ENCODE data around the gene NPIPB8. TPM values are rescaled to one million over a fixed set of nuclear protein-coding genes. Genes with fewer than 3 reads are reported as not detected.
"Not testable (repeated sequence)": the region's sequence is repeated elsewhere in the genome, so short reads cannot be mapped to it uniquely, and the experiment has no call there.

NPIPB8 gene
- total and polyA plus RNA-seq, 9 donors = 0.06 to 1.4 (median 0.57) TPM; not detected in 1

DNA sequence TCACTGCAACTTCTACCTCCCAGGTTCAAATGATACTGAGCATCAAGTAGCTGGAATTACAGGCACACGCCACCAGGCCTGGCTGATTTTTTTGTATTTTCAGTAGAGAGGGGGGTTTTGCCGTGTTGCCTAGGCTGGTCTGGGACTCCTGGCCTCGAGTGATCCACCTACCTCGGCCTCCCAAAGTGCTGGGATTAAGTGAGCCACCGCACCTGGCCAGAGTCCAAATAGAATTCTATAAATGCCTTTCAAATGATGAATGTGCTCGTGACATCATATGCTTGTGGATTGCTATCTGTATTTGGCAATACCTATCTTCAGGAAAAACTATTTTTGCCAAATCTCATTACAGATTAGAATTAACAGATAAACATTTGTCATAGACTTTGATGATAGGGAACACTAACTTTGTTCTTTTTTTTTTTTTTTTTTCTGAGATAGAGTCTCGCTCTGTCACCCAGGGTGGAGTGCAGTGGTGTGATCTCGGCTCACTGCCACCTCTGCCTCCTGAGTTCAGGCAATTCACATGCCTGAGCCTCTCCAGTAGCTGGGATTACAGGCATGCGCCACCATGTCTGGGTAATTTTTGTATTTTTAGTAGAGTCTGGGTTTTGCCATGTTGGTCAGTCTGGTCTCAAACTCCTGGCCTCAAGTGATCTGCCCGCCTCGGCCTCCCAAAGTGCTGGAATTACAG is 55.5 kb downstream of the NPIPB8 start:
- H3K27me3 ChIP-seq (ENCODE audit: control insufficient read depth, insufficient read depth, low read length); H3K9me3 ChIP-seq (replicated peaks; ENCODE audit: control insufficient read depth, low read depth, low read length); H3K27ac ChIP-seq (ENCODE audit: low read length); H3K36me3 ChIP-seq (ENCODE audit: control insufficient read depth, insufficient read depth, low read length); H3K4me1 ChIP-seq (ENCODE audit: control insufficient read depth, insufficient read depth, low read length); DNase-seq; H3K4me3 ChIP-seq (ENCODE audit: low read length): not testable (repeated sequence)
- no CpG with 5 or more reads among the region's 11 CpGs for WGBS (ENCODE audit: insufficient coverage)

DNA sequence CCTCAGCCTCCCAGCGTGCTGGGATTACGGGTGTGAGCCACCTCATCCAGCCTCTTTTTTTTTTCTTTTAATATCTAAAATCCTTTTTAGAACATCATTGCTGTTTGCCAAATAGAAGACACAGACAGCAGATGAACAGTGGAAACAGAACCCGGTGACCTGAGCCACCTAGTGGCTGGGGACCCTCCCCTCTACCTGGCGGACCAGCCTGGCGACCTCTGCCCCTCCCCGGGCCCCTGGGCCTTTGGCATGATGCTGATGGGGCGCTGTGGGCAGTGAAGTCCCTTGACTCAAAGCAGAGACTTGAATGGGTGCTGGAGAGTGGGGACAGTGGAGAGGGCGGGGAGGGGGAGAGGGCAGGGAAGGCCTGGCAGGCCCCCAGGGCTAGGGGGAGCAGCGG is 61.9 kb downstream of the NPIPB8 start:
- WGBS (ENCODE audit: insufficient coverage) = no CpG with 5 or more reads among the region's 9 CpGs
- not testable (repeated sequence) for DNase-seq; H3K9me3 ChIP-seq (replicated peaks; ENCODE audit: control insufficient read depth, low read depth, low read length); H3K4me1 ChIP-seq (ENCODE audit: control insufficient read depth, insufficient read depth, low read length); H3K27ac ChIP-seq (ENCODE audit: low read length); H3K4me3 ChIP-seq (ENCODE audit: low read length); H3K27me3 ChIP-seq (ENCODE audit: control insufficient read depth, insufficient read depth, low read length); H3K36me3 ChIP-seq (ENCODE audit: control insufficient read depth, insufficient read depth, low read length)

DNA sequence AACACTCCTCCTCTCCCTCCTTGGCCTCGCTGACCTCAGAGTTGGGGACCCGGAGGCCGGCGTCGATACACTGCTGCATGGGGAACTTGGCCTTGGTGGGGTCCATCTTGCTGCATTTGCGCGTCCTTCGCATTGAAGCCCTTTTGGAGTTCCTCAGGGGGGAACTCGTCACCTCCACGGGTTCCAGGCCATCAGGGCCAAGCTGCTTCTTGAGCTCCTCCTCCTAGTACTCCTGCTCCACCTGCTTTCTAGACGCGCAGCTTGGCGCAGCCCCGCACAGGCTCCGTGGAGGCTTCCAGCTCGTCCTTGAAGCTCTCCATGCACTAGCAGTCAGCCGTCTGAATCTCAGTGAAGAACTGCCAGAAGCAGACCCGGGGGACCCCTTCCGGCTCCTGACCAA is 62.5 kb downstream of the NPIPB8 start:
- H3K27me3 ChIP-seq (ENCODE audit: control insufficient read depth, insufficient read depth, low read length); H3K4me3 ChIP-seq (ENCODE audit: low read length); H3K27ac ChIP-seq (ENCODE audit: low read length); H3K9me3 ChIP-seq (replicated peaks; ENCODE audit: control insufficient read depth, low read depth, low read length); H3K4me1 ChIP-seq (ENCODE audit: control insufficient read depth, insufficient read depth, low read length); H3K36me3 ChIP-seq (ENCODE audit: control insufficient read depth, insufficient read depth, low read length); DNase-seq: not testable (repeated sequence)
- 94% methylated on average over 8 of the region's 19 CpGs for WGBS (ENCODE audit: insufficient coverage)

GRCh38 chr16:28701384-28701783 is 63.5 kb downstream of the NPIPB8 start:
- H3K27me3 ChIP-seq (ENCODE audit: control insufficient read depth, insufficient read depth, low read length); DNase-seq; H3K4me1 ChIP-seq (ENCODE audit: control insufficient read depth, insufficient read depth, low read length); H3K27ac ChIP-seq (ENCODE audit: low read length); H3K36me3 ChIP-seq (ENCODE audit: control insufficient read depth, insufficient read depth, low read length); H3K9me3 ChIP-seq (replicated peaks; ENCODE audit: control insufficient read depth, low read depth, low read length); H3K4me3 ChIP-seq (ENCODE audit: low read length): not testable (repeated sequence)
- no CpG with 5 or more reads among the region's 8 CpGs for WGBS (ENCODE audit: insufficient coverage)

- WGBS (ENCODE audit: insufficient coverage) = no CpG with 5 or more reads among the region's 7 CpGs
- DNase-seq; H3K4me3 ChIP-seq (ENCODE audit: low read length); H3K4me1 ChIP-seq (ENCODE audit: control insufficient read depth, insufficient read depth, low read length); H3K36me3 ChIP-seq (ENCODE audit: control insufficient read depth, insufficient read depth, low read length); H3K27me3 ChIP-seq (ENCODE audit: control insufficient read depth, insufficient read depth, low read length); H3K27ac ChIP-seq (ENCODE audit: low read length); H3K9me3 ChIP-seq (replicated peaks; ENCODE audit: control insufficient read depth, low read depth, low read length): not testable (repeated sequence)
These were observed 66.4 kb downstream of the NPIPB8 start for GRCh38 chr16:28704246-28704645.

Other genes with a start within 250 kb of the NPIPB8 start
- 60.2 TPM for gene EIF3CL, start 234.2 kb upstream of the NPIPB8 start, total RNA-seq
- gene EIF3CL, start 234.2 kb upstream of the NPIPB8 start, polyA plus RNA-seq (ENCODE audit: insufficient read depth in 1 of 8, insufficient read length in 8 of 8, low replicate concordance in 1 of 8) = 100 to 1,000 TPM in 1 of 8 donors, 10 to 100 TPM in 7; 42.2 to 119 (median 71.1) TPM
- not detected for gene NPIPB7, start 165.7 kb upstream of the NPIPB8 start, total RNA-seq
- under 1 TPM in 4 of 8 donors, not detected in 4; 0.19 to 0.59 (median 0.30) TPM for gene NPIPB7, start 165.7 kb upstream of the NPIPB8 start, polyA plus RNA-seq (ENCODE audit: insufficient read depth in 1 of 8, insufficient read length in 8 of 8, low replicate concordance in 1 of 8)
- gene CLN3, start 146.0 kb upstream of the NPIPB8 start, total RNA-seq = 5.1 TPM
- 10 to 100 TPM; 11.9 to 21.0 (median 16.7) TPM for gene CLN3, start 146.0 kb upstream of the NPIPB8 start, polyA plus RNA-seq (ENCODE audit: insufficient read depth in 1 of 8, insufficient read length in 8 of 8, low replicate concordance in 1 of 8)
- gene APOBR, start 143.4 kb upstream of the NPIPB8 start, total RNA-seq = 0.18 TPM
- 1 to 10 TPM in 5 of 8 donors, under 1 TPM in 3; 0.77 to 1.5 (median 1.1) TPM for gene APOBR, start 143.4 kb upstream of the NPIPB8 start, polyA plus RNA-seq (ENCODE audit: insufficient read depth in 1 of 8, insufficient read length in 8 of 8, low replicate concordance in 1 of 8)
- not detected for gene IL27, start 131.2 kb upstream of the NPIPB8 start, total RNA-seq
- gene IL27, start 131.2 kb upstream of the NPIPB8 start, polyA plus RNA-seq (ENCODE audit: insufficient read depth in 1 of 8, insufficient read length in 8 of 8, low replicate concordance in 1 of 8) = 1 to 10 TPM in 1 of 8 donors, not detected in 7; 1.0 TPM
- gene NUPR1, start 99.1 kb upstream of the NPIPB8 start, total RNA-seq = 40.3 TPM
- 10 to 100 TPM; 27.1 to 56.7 (median 38.6) TPM for gene NUPR1, start 99.1 kb upstream of the NPIPB8 start, polyA plus RNA-seq (ENCODE audit: insufficient read depth in 1 of 8, insufficient read length in 8 of 8, low replicate concordance in 1 of 8)
- 20.3 TPM for gene SGF29, start 84.1 kb upstream of the NPIPB8 start, total RNA-seq
- gene SGF29, start 84.1 kb upstream of the NPIPB8 start, polyA plus RNA-seq (ENCODE audit: insufficient read depth in 1 of 8, insufficient read length in 8 of 8, low replicate concordance in 1 of 8) = 10 to 100 TPM; 14.7 to 22.9 (median 17.3) TPM
- gene SULT1A2, start 41.0 kb upstream of the NPIPB8 start, total RNA-seq = 0.58 TPM
- 1 to 10 TPM in 2 of 8 donors, under 1 TPM in 6; 0.43 to 1.1 (median 0.92) TPM for gene SULT1A2, start 41.0 kb upstream of the NPIPB8 start, polyA plus RNA-seq (ENCODE audit: insufficient read depth in 1 of 8, insufficient read length in 8 of 8, low replicate concordance in 1 of 8)
- gene SULT1A1, start 28.0 kb upstream of the NPIPB8 start, total RNA-seq = 32.3 TPM
- 10 to 100 TPM in 6 of 8 donors, 1 to 10 TPM in 2; 5.9 to 27.4 (median 13.1) TPM for gene SULT1A1, start 28.0 kb upstream of the NPIPB8 start, polyA plus RNA-seq (ENCODE audit: insufficient read depth in 1 of 8, insufficient read length in 8 of 8, low replicate concordance in 1 of 8)
- gene EIF3C, start 73.4 kb downstream of the NPIPB8 start, total RNA-seq = 364 TPM
- gene EIF3C, start 73.4 kb downstream of the NPIPB8 start, polyA plus RNA-seq (ENCODE audit: insufficient read depth in 1 of 8, insufficient read length in 8 of 8, low replicate concordance in 1 of 8) = 100 to 1,000 TPM; 242 to 462 (median 336) TPM
- gene NPIPB9, start 113.7 kb downstream of the NPIPB8 start, total RNA-seq = 1.2 TPM
- gene NPIPB9, start 113.7 kb downstream of the NPIPB8 start, polyA plus RNA-seq (ENCODE audit: insufficient read depth in 1 of 8, insufficient read length in 8 of 8, low replicate concordance in 1 of 8) = 1 to 10 TPM in 3 of 8 donors, under 1 TPM in 5; 0.49 to 2.8 (median 0.85) TPM
- 27.1 TPM for gene ATXN2L, start 184.9 kb downstream of the NPIPB8 start, total RNA-seq
- 100 to 1,000 TPM in 2 of 8 donors, 10 to 100 TPM in 6; 66.4 to 107 (median 87.2) TPM for gene ATXN2L, start 184.9 kb downstream of the NPIPB8 start, polyA plus RNA-seq (ENCODE audit: insufficient read depth in 1 of 8, insufficient read length in 8 of 8, low replicate concordance in 1 of 8)
- 87.9 TPM for gene TUFM, start 208.3 kb downstream of the NPIPB8 start, total RNA-seq
- 100 to 1,000 TPM; 151 to 193 (median 163) TPM for gene TUFM, start 208.3 kb downstream of the NPIPB8 start, polyA plus RNA-seq (ENCODE audit: insufficient read depth in 1 of 8, insufficient read length in 8 of 8, low replicate concordance in 1 of 8)
- 22.3 TPM for gene SH2B1, start 225.8 kb downstream of the NPIPB8 start, total RNA-seq
- gene SH2B1, start 225.8 kb downstream of the NPIPB8 start, polyA plus RNA-seq (ENCODE audit: insufficient read depth in 1 of 8, insufficient read length in 8 of 8, low replicate concordance in 1 of 8) = 10 to 100 TPM; 33.6 to 55.8 (median 47.6) TPM
- 280 TPM for gene ATP2A1, start 240.4 kb downstream of the NPIPB8 start, total RNA-seq
- 100 to 1,000 TPM; 168 to 587 (median 468) TPM for gene ATP2A1, start 240.4 kb downstream of the NPIPB8 start, polyA plus RNA-seq (ENCODE audit: insufficient read depth in 1 of 8, insufficient read length in 8 of 8, low replicate concordance in 1 of 8)